RPMI7951 (cell line): ENCODE data around the gene ZSWIM5. TPM values are rescaled to one million over a fixed set of nuclear protein-coding genes. Genes with fewer than 3 reads are reported as not detected.

Experiments used
- DNase-seq: peaks from one replicate; pipeline ENCODE4 v3.0.0-alpha.2; 2012; ENCODE audit warnings: low read depth
- total RNA-seq: library from RNA; depleted of rRNA; stranded (reverse); fragments of >200 nt; shearing (Covaris generic); gene quantifications from 2 replicates; pipeline ENCODE4 v1.2.3, GENCODE V29; 2014

Gene ZSWIM5
- total RNA-seq, 1 experiment from 2014 or later: not detected

GRCh38 chr1:45026446-45026845 lies 180.0 kb downstream of the ZSWIM5 start:
- no peak for DNase-seq

DNA sequence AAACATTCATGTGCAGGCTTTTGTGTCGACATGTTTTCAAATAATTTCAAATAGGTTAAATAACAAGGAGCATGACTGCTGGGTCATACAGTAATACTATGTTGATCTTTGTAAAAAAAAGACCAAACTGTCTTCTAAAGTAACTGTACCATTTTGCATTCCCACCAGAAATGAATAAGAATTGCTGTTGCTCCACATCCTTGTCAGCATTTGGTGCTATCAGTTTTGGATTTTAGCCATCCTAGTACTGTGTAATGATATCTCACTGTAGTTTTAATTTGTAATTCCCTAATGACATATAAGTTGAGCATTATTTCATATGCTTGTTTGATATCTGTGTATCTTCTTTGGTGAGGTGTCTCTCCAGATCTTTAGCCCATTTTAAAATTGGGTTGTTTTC lies 182.7 kb downstream of the ZSWIM5 start:
- no peak for DNase-seq

- peak; percentile 79 for DNase-seq
Measured at GRCh38 chr1:45018599-45019230, 187.7 kb downstream of the ZSWIM5 start.

GRCh38 chr1:45016767-45017166 lies 189.6 kb downstream of the ZSWIM5 start:
- no peak for DNase-seq

DNA sequence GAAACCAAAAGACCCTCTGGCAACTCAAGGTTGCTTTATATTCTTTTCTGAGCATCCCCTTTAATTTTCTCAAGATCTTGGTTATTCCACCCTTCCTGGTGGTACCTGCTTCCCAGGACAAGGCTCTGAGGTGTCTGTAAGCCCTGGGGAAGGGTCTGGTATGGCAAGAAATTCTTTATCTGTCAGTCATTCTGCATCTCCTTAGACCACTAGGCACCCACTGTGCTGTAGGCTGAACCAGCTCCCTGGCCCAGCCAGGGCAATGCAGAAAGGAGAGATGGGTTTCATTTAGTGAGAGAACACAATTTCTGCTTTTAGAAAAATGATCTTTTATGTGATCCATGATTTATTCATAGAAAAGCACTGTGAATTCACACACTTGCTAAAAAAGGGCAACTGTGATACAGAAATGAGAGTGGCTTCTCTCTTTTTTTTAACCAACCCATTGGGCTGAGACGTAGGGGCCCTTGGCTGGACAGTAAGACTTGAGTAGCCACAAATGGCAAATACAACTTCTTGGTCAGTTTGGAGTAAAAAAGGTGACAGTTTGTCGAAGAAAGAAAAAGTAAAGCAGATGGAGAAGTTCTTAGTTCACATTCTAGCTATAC lies 190.2 kb downstream of the ZSWIM5 start:
- no peak for DNase-seq

DNA sequence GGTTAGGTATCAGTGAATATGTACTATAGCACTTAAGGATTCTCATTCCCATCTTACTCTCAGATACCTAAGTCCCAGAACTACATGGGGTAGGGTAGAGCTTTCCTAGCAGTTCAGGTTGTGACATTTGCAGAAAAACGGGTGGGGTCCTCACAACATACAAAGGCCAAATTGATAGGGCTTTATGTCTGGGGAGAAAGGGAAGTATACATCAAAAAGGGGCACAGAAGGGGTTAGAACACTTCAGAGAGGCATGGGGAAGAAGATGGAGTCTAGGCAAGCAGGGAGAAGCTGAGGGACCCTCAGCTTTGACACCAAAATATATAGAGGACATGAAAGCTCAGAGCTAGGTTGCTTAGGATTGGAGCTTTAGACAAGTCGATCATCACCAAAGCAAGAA lies 190.7 kb downstream of the ZSWIM5 start:
- DNase-seq: no peak

DNA sequence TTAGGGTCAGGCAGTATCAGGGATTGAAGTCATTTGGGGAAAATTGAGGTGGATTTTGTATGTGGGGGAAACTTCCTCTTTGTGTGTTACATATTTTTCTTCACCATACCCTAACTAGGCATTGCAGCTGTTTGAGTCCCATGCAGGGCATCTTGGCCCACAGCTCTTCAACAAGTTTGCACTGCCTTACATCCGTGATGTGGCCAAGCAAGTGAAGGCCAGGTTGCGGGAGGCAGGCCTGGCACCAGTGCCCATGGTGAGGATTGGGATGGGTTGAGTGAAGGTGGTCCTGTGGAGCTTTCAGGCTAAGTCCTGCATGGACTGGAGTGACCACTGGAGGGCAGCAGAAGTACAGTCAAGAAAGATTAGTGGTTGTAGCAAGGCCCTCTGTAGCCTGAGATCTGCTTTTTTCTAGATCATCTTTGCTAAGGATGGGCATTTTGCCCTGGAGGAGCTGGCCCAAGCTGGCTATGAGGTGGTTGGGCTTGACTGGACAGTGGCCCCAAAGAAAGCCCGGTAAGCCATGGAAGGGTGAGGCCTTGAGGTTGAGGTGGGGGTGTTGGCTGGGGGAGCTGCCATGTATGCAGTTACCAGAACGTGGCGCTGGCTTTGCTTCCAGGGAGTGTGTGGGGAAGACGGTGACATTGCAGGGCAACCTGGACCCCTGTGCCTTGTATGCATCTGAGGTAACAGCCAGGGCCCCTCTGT lies 191.9 kb downstream of the ZSWIM5 start:
- peak; percentile 76 for DNase-seq

- no peak for DNase-seq
Measured at GRCh38 chr1:45013551-45014209, 192.7 kb downstream of the ZSWIM5 start.

DNA sequence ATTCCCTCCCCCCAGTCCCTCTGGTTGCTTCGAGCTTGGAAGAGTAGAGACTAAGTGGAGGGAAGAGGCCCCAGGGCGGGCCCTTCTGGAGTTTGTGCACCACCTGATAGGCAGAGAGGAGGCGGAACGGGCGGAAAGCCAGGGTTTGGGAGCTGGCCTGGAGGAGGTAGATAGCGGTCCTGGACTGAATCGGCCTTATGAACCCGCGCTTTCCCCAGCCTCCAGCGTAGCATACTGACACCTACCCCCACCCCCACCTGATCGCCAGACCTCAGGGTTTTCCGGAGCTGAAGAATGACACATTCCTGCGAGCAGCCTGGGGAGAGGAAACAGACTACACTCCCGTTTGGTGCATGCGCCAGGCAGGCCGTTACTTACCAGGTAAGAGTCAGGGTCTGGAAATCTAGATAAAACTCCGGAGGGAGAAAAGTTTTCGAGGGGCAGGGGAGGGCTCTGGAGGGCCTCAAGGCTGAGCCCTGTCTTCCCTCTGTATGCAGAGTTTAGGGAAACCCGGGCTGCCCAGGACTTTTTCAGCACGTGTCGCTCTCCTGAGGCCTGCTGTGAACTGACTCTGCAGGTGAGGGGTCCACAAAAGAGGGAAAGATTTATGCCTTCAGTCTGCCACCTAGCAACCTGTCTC lies 193.6 kb downstream of the ZSWIM5 start:
- DNase-seq: peak; percentile 62

DNA sequence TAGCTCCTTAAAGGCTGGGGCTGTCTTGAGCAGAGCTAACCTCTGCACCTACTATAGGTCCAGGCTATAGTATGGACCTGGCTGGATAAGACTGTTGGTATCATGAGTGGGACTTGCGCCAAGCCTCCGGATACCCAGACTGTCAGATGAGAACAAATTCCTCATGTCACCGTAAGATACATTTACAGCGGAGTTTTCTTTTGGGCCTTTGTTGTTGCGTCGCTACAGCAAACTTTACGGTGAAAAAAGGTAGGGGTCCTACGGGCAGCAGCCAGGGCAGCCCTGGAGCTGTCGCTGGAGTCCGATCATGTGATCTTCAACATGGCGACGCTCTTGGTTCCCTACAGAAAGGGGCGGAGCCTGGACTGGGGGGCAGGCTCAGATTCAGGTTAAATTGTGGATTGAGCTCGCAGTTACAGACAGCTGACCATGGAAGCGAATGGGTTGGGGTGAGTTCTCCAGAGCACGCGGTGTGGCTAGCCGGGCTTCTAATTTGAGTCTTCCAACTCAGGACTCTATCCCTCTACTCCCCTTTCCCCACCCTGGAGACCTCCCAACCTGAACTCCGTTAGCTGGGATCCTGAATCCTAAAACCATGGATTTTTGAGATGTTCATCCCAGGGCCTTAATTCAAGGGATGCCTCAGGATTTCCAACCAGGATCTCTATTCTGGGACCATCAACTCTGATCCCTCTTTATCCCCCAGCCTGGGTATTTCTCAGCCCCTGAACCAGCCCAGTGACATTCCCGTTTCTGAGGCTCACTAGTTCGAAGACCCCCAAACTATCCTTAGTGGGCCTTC lies 194.4 kb downstream of the ZSWIM5 start, which contains the start of gene UROD:
Gene UROD, plus strand, starts transcription at position 418 of the 802 bp plus-strand sequence. Its CDS starts 12 bp downstream, at position 430.
- peak; percentile 96 for DNase-seq

DNA sequence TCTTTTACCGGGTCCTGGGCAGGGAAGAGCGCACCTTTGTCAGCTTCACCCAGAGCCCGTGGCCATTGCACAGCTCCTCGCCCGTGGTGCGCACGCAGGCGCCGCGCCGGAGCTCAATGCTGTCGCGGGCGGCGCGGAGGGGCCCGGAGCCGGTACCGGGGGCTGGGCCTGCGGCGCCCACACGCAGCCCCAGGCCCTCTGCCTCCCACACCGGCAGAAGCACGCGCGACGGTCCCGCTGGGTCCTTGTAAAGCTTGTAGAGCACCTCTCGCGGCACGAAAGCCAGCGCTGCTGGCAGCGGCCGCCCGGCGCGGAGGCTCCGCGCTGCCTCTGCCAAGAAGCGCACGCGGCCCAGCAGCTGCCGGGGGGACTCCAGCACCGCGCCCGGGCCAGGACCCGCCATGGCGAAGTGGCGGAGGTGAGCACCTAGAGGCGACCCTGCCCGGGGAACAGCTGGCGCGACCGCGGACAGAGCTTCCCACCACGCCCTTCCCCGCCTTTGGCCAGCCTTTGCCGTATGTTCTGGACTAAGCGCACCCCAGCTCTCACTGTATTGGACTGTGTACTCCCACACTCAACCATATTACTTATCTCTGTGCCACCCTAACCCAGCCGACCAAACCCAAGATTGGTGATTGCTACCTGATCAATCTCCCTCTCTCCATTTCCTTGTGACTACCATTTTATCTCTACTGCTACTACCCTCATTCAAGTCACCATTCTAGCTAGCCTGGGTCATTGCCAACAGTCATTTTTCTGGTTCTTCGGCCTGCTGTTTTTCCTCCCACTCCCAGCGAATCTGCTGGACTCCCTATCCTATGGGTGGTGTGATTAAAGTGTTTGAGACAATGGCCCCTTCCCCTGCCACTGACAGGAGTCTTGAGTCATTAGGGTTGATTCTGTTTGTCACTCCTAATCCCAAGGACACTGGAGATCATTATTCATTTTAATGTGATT lies 195.3 kb downstream of the ZSWIM5 start, which contains the start of gene HECTD3:
Gene HECTD3, minus strand, starts transcription at position 470 of the 957 bp plus-strand sequence. Its CDS starts 67 bp downstream, at position 403.
- DNase-seq: peak; percentile 81

- no peak for DNase-seq
Measured at GRCh38 chr1:45009956-45010854, 196.2 kb downstream of the ZSWIM5 start.

DNA sequence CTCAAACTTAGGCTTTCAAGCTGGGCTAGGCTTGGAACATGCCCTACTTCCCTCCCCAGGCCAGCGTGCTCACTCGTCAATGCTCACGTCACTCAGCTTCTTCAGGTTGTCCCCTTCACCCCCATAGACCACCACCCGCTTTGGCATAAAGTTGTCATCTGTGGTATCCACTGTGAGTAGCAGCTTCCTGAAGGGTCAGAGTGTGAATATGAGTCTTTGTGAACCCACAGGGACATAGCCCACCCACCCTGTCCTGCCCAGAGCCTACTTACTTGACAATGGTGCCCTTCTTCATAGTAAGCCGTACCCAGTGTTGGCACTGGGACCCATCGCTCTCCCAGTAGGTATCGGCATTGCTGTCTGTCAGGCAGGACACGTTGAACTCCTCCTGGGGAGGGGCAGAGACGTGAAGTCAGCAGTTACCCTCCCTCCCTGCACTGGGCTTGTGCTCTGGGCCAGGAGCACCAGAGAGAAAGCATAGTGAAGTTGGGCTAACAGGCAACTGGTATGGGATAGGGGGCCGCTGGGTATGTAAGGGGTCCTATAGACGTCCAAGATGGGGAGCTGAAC lies 197.0 kb downstream of the ZSWIM5 start:
- DNase-seq: no peak

- DNase-seq: no peak
Measured at GRCh38 chr1:45008516-45008915, 197.9 kb downstream of the ZSWIM5 start.

GRCh38 chr1:45008076-45008475 lies 198.3 kb downstream of the ZSWIM5 start:
- DNase-seq: no peak

DNA sequence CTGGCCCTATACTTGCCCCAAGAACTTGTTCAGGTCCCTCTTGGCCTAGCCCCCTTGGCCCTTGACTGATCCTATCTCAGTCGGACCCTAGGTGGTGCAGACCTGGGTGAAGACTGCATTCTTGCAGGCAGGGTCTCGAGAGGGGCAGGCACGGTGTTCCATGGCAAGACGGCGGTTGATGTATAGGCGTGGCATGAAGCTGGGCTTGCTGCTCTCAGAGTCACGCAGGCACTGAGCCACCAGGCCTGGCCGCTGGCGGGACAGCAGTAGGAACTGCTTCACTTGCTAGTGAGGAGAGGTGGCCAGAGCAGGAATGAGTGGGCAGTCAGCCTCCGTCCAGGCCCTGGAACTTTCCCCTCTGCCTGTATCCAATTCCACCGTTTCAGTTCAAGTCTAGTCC lies 199.1 kb downstream of the ZSWIM5 start:
- DNase-seq: no peak

DNA sequence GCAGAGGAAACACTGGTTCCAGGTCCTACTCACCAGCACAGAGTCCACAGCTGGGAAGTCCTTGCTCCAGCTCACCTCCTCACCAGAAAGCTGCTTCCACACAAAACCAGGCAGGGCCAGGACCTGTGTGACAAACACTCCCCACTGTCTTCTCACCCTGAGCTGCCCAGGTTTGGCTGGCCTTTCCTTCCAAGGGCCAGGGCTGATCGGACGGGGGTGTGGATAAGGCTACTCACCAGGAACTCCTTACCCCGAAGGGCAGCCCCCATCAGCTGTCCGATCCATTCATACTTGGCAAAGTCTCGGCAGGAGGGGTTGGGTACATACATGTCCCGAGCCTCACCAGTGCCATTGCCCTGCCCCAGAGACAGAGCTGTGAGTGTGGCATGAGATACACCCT lies 200.6 kb downstream of the ZSWIM5 start:
- DNase-seq: no peak

DNA sequence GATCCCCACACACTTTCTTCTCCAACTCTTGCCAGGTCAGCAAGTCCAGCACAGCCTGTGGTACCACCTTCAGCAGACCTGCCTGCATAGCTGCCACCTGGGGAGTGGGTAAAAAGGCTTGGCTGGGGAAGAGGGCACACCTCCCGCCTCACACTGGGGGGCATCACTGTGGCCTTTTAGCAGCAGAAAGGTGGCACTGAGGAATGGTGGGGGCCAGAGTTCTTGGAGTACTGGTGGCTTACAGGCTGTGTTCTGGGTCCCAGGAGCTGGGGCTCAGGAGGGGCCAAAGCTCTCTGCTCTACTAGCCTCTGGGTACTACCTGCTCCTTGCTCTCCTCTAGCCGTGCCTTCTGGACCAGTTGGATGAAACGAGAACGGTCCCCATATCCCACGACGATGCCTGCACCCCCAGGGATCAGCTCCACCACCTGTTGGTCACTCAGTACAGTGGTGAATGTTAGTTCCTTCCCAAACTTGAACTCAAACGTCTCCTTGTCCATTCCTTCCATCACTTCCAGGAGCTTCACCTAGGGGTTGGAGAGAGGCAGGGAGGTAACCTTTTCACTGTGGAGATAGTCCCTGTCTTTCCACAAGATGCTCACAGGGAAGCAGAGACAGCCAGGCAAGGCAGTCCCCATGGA lies 202.0 kb downstream of the ZSWIM5 start:
- DNase-seq: no peak
